Tibial nerve (tissue), 4 donors: Measurements from ENCODE around the gene GJB4. TPM values are rescaled to one million over a fixed set of nuclear protein-coding genes. Genes with fewer than 3 reads are reported as not detected.

Source experiments
- DNase-seq, 2 donors: peaks; one replicate each; pipeline ENCODE4 v3.0.0-alpha.2; 2019; ENCODE audit warnings: low spot score in 2 of 2
- H3K27ac ChIP-seq, 4 donors: fragments of 200-600 bp; sonication (generic) in 3 of 4; one replicate each; pipeline ENCODE4 v1.5.1; 2017 to 2019; ENCODE audit warnings: mild to moderate bottlenecking in 1 of 4
- H3K27me3 ChIP-seq, 2 donors: fragments of 200-600 bp; sonication (generic) in 1 of 2; one replicate each; pipeline versions ENCODE4 v1.5.1 to v1.6.0; 2017 to 2019
- H3K36me3 ChIP-seq, 3 donors: fragments of 200-600 bp; sonication (generic); one replicate each; pipeline ENCODE4 v1.5.1; 2018 to 2019
- H3K4me1 ChIP-seq, 4 donors: fragments of 200-600 bp; sonication (generic) in 3 of 4; one replicate each; pipeline ENCODE4 v1.5.1; 2017 to 2019
- H3K4me3 ChIP-seq, 4 donors: fragments of 200-600 bp; sonication (generic) in 3 of 4; one replicate each; pipeline ENCODE4 v1.5.1; 2017 to 2019; ENCODE audit warnings: mild to moderate bottlenecking in 1 of 4, moderate library complexity in 1 of 4
- H3K9me3 ChIP-seq, 4 donors: fragments of 200-600 bp; sonication (generic) in 3 of 4; one replicate each; pipeline ENCODE4 v1.5.1; 2017 to 2019
- EP300 ChIP-seq, 2 donors: sonication (generic); formaldehyde crosslinking; IDR thresholded peaks; one replicate each; pipeline ENCODE4 v1.6.1; 2017; ENCODE audit warnings: antibody characterized with exemption in 2 of 2, mild to moderate bottlenecking in 1 of 2
- POLR2A ChIP-seq, 2 donors: fragments of 450-650 bp; IDR thresholded peaks; one replicate each; pipeline ENCODE4 v1.6.1; 2017; ENCODE audit warnings: antibody characterized with exemption in 2 of 2, mild to moderate bottlenecking in 2 of 2, moderate library complexity in 2 of 2
- WGBS, 2 donors: methylation state at CpG; one replicate each; pipeline ENCODE4 v1.1.5; 2018; 5-methylcytosine and 5-hydroxymethylcytosine counted together
- total RNA-seq, 4 donors: library from RNA; depleted of rRNA; stranded (reverse); fragments of >200 nt; gene quantifications; one replicate each; pipeline ENCODE4 v1.1.0, GENCODE V29; 2016
- TF ChIP-seq, protein P1 (sequence below), 5 experiments: fragments of 200-600 bp in 3 of 5; fragments of 450-650 bp in 2 of 5; sonication (generic) in 3 of 5; IDR thresholded peaks; one replicate each; pipeline ENCODE4 v1.5.1; 2016 to 2019; ENCODE audit warnings: antibody characterized with exemption in 5 of 5, mild to moderate bottlenecking in 3 of 5, moderate library complexity in 2 of 5

Gene GJB4
- total RNA-seq, 4 donors from 2014 or later, result not detected

DNA sequence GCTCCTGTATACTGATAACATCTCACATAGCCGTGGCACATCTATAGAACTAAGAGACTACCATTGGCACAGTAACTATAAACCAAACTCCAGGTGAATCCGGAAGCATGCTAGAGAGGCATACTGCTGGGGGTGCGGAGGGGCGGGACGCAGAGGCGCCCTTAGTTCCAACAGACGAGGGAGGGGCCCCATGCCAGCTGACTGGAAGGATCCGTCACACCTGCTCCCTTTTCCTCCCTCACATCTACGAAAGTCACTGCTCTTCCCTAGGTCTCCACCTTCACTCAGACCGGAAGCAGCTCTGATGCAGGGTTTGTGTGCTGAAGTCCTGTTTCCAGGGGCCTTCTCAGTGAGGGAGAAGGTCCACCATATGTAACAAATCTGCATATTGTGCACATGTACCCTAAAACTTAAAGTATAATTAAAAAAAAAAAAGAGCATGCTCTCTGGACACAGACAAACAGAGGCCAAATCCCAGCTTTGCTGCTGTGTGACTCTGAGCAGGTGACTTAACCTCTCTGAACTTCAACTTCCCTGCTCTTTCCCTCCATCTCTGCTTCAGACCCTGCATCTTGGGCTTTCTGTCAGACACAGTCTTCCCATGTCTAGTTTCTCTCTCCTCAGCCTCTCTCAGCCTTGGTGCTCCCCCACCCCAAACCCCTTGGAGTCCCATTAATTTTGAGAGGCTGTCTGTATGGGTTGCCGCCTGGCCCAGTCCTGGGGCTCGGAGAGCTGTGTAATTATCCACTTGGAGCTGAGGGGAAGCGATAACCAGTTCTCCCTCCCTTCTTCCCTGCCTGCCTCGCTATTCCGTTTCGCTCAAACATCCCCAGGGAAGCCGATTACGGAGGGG is 12.5 kb upstream of the GJB4 start:
- DNase-seq, result no peak
- TF ChIP-seq POLR2A (IDR thresholded peaks at IDR 0.05), result no peak
- TF ChIP-seq, protein P1, sequence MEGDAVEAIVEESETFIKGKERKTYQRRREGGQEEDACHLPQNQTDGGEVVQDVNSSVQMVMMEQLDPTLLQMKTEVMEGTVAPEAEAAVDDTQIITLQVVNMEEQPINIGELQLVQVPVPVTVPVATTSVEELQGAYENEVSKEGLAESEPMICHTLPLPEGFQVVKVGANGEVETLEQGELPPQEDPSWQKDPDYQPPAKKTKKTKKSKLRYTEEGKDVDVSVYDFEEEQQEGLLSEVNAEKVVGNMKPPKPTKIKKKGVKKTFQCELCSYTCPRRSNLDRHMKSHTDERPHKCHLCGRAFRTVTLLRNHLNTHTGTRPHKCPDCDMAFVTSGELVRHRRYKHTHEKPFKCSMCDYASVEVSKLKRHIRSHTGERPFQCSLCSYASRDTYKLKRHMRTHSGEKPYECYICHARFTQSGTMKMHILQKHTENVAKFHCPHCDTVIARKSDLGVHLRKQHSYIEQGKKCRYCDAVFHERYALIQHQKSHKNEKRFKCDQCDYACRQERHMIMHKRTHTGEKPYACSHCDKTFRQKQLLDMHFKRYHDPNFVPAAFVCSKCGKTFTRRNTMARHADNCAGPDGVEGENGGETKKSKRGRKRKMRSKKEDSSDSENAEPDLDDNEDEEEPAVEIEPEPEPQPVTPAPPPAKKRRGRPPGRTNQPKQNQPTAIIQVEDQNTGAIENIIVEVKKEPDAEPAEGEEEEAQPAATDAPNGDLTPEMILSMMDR (IDR thresholded peaks at IDR 0.05), result no peak
- TF ChIP-seq EP300 (IDR thresholded peaks at IDR 0.05), result no peak
- 60 to 61% methylated on average over 18 of the region's 18 CpGs for WGBS, 2 donors
- H3K9me3 ChIP-seq, result no peaks in the 10 kb centered on the region
- H3K4me1 ChIP-seq, result no peaks in the 10 kb centered on the region
- peaks cover 0 to 22% of the 10 kb centered on the region in 2 donors for H3K27me3 ChIP-seq
- no peak overlapping the region for H3K4me3 ChIP-seq
- H3K27ac ChIP-seq, result no peak overlapping the region
- H3K36me3 ChIP-seq, result no peaks in the 10 kb centered on the region

GRCh38 chr1:34747638-34747941 is 11.9 kb upstream of the GJB4 start:
- Histone ChIP-seq H3K4me3 (no peak overlapping the region), H3K27me3 (peaks cover 0 to 22% of the 10 kb centered on the region in 2 donors), H3K36me3 (no peaks in the 10 kb centered on the region), H3K9me3 (no peaks in the 10 kb centered on the region), H3K27ac (no peak overlapping the region), H3K4me1 (no peaks in the 10 kb centered on the region)
- no peak for DNase-seq
- WGBS, 2 donors, result 56 to 59% methylated on average over 6 of the region's 6 CpGs
- TF ChIP-seq EP300 (IDR thresholded peaks at IDR 0.05), result no peak
- TF ChIP-seq, protein P1 (IDR thresholded peaks at IDR 0.05), result no peak
- no peak for TF ChIP-seq POLR2A (IDR thresholded peaks at IDR 0.05)

DNA sequence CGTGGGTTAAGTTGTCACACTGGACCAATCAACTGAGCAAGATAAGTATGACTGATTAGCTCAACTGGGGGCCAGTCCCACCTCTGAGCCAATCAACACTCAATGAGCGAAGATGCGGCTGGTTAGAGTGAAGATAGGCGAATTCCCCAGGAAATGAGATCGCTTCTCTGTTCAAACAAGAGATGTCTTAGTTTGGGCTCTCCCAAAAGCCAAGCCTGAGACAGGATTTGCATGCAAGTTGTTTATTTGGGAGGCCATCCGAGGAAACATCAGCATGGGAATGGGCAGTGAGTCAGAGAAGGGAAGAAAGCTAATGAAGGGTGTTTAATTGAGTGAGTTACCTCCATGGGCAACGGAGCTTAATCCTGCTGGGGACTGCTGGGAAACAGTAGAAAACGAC is 9.5 kb upstream of the GJB4 start:
- Histone ChIP-seq H3K4me3 (no peak overlapping the region), H3K4me1 (no peaks in the 10 kb centered on the region), H3K27me3 (peaks cover 0 to 22% of the 10 kb centered on the region in 2 donors), H3K27ac (no peak overlapping the region), H3K36me3 (no peaks in the 10 kb centered on the region), H3K9me3 (no peaks in the 10 kb centered on the region)
- TF ChIP-seq POLR2A (IDR thresholded peaks at IDR 0.05) (no peak), EP300 (IDR thresholded peaks at IDR 0.05) (no peak)
- TF ChIP-seq, protein P1 (IDR thresholded peaks at IDR 0.05), result no peak
- no peak for DNase-seq
- WGBS, 2 donors, result 53 to 56% methylated on average over 8 of the region's 8 CpGs

GRCh38 chr1:34750610-34751009 is 8.9 kb upstream of the GJB4 start:
- Histone ChIP-seq H3K9me3 (no peaks in the 10 kb centered on the region), H3K36me3 (no peaks in the 10 kb centered on the region), H3K27ac (no peak overlapping the region), H3K27me3 (peaks cover 0 to 22% of the 10 kb centered on the region in 2 donors), H3K4me3 (no peak overlapping the region), H3K4me1 (no peaks in the 10 kb centered on the region)
- WGBS, 2 donors, result 84 to 87% methylated on average over 5 of the region's 5 CpGs
- TF ChIP-seq EP300 (IDR thresholded peaks at IDR 0.05) (no peak), POLR2A (IDR thresholded peaks at IDR 0.05) (no peak)
- TF ChIP-seq, protein P1 (IDR thresholded peaks at IDR 0.05), result no peak
- DNase-seq, result no peak

- WGBS, 2 donors, result 63 to 69% methylated on average over 3 of the region's 3 CpGs
- Histone ChIP-seq H3K27me3 (no peaks in the 10 kb centered on the region), H3K27ac (no peak overlapping the region), H3K4me3 (no peak overlapping the region), H3K9me3 (no peaks in the 10 kb centered on the region), H3K36me3 (no peaks in the 10 kb centered on the region), H3K4me1 (no peaks in the 10 kb centered on the region)
- TF ChIP-seq POLR2A (IDR thresholded peaks at IDR 0.05), result no peak
- TF ChIP-seq, protein P1 (IDR thresholded peaks at IDR 0.05), result no peak
- no peak for TF ChIP-seq EP300 (IDR thresholded peaks at IDR 0.05)
- no peak for DNase-seq
These were observed 6.4 kb upstream of the GJB4 start for GRCh38 chr1:34753163-34753562.
